Duodenal mucosa (tissue), 2 donors: Measurements from ENCODE around the gene SNX1.

ENCODE experiments used
- H3K27ac ChIP-seq: one replicate; pipeline ENCODE4 v1.7.0; 2013; ENCODE audit warnings: low read depth, low read length
- H3K27me3 ChIP-seq, 2 donors: one replicate each; pipeline ENCODE4 v1.7.0; 2013; ENCODE audit warnings: low read length in 2 of 2, control low read depth in 1 of 2; ENCODE audit not compliant: insufficient read depth in 2 of 2, control insufficient read depth in 1 of 2
- H3K36me3 ChIP-seq, 2 donors: one replicate each; pipeline ENCODE4 v1.7.0; 2013; ENCODE audit warnings: low read length in 2 of 2, control low read depth in 1 of 2; ENCODE audit not compliant: insufficient read depth in 2 of 2, control insufficient read depth in 1 of 2
- H3K4me1 ChIP-seq, 2 donors: one replicate each; pipeline ENCODE4 v1.7.0; 2013; ENCODE audit warnings: low read length in 2 of 2, control low read depth in 1 of 2; ENCODE audit not compliant: insufficient read depth in 2 of 2, control insufficient read depth in 1 of 2
- H3K4me3 ChIP-seq, 2 donors: one replicate each; pipeline ENCODE4 v1.7.0; 2013; ENCODE audit warnings: low read length in 2 of 2, low read depth in 1 of 2
- H3K9ac ChIP-seq, 2 donors: one replicate each; pipeline ENCODE4 v1.7.0; 2013; ENCODE audit warnings: low read length in 2 of 2, low read depth in 1 of 2
- H3K9me3 ChIP-seq, 2 donors: one replicate each; pipeline ENCODE4 v1.7.0; 2013; ENCODE audit warnings: low read length in 2 of 2, control low read depth in 1 of 2; ENCODE audit not compliant: control insufficient read depth in 1 of 2

SNX1 gene

DNA sequence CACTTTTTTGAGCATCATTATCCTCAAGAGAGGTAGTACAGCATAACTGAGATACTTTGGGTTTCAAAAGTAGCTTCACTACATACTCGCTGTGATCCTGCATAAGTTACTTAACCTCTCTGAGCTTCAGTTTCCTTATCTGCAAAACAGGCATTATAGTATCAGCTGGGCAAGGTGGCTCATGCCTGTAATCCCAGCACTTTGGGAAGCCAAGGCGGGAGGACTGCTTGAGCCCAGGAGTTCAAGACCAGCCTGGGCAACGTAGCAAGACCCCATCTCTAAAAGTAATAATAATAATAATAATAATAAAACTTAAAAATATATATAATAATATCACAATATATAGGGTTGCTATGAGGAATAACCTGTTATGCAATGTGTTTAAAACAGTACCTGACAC, 13.0 kb upstream of the SNX1 start:
- Histone ChIP-seq H3K9ac (no peak overlapping the region), H3K36me3 (peaks cover 2 to 38% of the 10 kb centered on the region in 2 donors)

DNA sequence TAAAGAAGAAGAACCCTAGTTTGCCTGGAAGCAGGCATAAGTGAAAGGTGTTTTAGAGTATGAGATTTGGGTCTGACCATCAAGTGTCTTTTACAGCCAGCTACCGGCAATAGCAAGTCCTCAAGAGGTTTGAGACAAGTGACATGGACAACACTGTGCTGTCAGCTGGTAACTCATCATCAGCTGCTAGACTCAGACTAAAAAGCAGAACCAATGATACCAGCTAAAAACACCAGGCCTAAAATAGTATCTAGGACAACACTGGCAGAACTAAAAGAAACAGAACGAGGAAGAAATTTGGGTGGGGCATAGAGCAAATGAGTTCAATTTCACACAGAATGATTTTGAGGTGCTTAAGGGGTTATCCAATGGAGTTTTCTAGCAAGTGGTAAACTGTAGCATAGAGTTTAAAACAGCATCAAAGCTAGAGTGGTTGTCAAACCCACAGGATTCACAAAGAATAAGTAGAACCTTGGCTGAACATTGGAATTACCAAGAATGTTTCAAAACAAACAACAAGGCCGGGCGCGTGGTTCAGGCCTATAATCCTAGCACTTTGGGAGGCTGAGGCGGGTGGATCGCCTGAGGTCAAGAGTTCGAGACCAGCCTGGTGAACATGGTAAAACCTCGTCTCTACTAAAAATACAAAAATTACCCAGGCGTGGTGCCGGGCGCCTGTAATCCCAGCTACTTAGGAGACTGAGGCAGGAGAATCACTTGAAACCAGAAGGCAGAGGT, 6.1 kb upstream of the SNX1 start:
- Histone ChIP-seq H3K4me3 (no peak overlapping the region), H3K4me1 (peaks cover 8 to 32% of the 10 kb centered on the region in 2 donors), H3K27ac (no peak overlapping the region), H3K36me3 (peaks cover 8 to 28% of the 10 kb centered on the region in 2 donors), H3K9ac (no peak overlapping the region), H3K9me3 (no peaks in the 10 kb centered on the region), H3K27me3 (no peaks in the 10 kb centered on the region)

More for the DNA sequence above, 13.0 kb upstream of the SNX1 start:
- Histone ChIP-seq H3K27me3 (no peaks in the 10 kb centered on the region), H3K4me1 (no peaks in the 10 kb centered on the region), H3K9me3 (no peaks in the 10 kb centered on the region), H3K4me3 (no peak overlapping the region), H3K27ac (no peak overlapping the region)

DNA sequence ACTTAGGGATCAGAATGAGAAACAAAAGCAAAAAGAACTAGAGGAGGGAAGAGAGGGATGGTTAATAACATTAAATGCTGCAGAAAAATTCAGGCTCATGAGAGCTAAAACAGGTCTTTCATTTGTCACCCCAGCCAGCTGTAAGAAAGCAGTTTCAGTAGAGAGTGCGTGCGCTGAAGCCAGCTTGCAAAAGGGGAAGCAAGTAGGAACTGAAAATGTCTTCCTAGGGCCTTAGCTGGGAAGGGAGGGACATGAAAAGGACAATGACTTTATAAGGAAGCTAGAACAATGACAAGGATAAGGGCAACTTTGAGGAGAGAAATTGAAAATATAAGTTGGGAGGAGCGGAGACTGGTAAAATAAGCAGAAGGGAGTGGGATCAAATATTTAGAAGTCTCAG, 5.3 kb upstream of the SNX1 start:
- Histone ChIP-seq H3K4me3 (no peak overlapping the region), H3K27ac (no peak overlapping the region), H3K4me1 (peaks cover 16 to 38% of the 10 kb centered on the region in 2 donors), H3K36me3 (peaks cover 8 to 24% of the 10 kb centered on the region in 2 donors), H3K27me3 (no peaks in the 10 kb centered on the region), H3K9ac (no peak overlapping the region), H3K9me3 (no peaks in the 10 kb centered on the region)

DNA sequence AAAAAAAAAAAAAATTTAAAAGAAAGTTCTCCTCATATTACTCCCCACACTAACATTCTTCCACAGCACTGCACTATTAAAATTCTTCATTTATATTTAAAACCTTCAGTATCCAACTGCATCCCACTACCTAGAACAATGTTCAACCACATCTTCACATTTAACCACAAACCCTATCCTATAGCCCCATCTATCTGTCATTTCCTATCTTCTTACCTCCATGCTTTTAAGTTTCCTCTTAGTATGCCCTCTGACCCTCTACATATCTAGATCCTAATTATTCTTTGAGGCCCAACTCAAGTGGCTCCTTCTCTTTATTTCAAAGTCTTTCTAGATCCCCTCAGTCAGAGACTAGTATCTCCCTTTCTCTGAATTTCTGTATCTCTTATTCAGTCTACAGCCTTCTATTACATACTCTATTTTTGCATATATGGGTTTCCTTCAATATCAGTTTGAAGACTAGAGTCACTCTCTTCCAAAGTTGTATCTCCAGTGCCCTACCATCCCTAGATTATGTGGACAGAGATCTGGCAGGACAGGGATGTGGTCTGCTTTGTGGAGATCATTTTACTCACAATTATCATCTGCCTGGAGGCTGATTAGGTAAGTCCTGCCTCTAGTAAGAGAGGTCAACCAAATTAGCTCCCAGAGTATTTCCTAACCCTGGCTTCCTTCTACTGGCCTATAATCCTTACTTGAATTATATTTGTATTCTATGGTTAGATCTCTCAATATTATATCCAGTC, 3.5 kb upstream of the SNX1 start:
- Histone ChIP-seq H3K9me3 (no peaks in the 10 kb centered on the region), H3K27me3 (no peaks in the 10 kb centered on the region), H3K4me1 (peaks cover 22 to 49% of the 10 kb centered on the region in 2 donors), H3K4me3 (peak overlapping the region; percentile 78 to 88), H3K27ac (no peak overlapping the region), H3K9ac (peak overlapping the region; percentile 78 to 80), H3K36me3 (peaks cover 8 to 24% of the 10 kb centered on the region in 2 donors)

DNA sequence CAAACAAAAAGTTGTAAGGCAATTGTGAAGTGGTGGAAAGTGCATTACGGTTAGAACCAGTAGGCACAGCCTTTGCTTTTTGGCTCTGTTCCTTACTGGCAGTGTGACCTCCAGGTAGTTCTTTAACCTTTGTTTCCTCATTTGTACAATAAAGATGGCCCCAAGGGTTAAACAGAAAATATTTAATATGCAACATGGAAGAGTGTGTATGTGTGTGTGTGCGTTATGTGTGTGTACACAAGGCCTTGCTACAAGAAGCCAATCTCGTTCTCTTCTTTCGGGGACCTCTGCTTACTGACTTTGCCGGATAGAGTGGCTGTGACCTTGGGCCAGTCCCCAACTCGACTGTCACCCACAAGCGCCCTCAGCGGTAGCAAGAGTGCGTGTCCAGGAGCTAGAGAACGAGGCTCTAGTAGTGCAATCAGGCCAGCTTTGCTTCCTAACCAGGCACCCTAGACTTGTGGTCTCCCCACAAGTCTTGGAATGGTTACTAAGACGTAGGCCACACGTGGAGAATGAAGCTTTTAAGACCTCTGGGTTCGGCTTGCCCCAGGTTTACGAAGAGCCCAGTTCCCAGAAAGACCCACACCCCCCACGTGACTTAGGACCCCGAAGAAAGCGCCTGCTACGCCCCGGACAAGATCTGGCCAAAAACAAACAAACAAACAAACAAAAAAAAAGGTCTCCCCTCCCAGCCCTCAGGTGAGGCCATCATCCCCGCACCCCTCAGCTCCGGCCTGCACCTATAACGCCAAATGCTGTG, 2.7 kb upstream of the SNX1 start:
- Histone ChIP-seq H3K27ac (peak overlapping the region; percentile 59), H3K4me3 (peak overlapping the region; percentile 78 to 88), H3K9ac (peak overlapping the region; percentile 78 to 80), H3K36me3 (peaks cover 3 to 16% of the 10 kb centered on the region in 2 donors), H3K9me3 (no peaks in the 10 kb centered on the region), H3K27me3 (no peaks in the 10 kb centered on the region), H3K4me1 (peaks cover 30 to 57% of the 10 kb centered on the region in 2 donors)

DNA sequence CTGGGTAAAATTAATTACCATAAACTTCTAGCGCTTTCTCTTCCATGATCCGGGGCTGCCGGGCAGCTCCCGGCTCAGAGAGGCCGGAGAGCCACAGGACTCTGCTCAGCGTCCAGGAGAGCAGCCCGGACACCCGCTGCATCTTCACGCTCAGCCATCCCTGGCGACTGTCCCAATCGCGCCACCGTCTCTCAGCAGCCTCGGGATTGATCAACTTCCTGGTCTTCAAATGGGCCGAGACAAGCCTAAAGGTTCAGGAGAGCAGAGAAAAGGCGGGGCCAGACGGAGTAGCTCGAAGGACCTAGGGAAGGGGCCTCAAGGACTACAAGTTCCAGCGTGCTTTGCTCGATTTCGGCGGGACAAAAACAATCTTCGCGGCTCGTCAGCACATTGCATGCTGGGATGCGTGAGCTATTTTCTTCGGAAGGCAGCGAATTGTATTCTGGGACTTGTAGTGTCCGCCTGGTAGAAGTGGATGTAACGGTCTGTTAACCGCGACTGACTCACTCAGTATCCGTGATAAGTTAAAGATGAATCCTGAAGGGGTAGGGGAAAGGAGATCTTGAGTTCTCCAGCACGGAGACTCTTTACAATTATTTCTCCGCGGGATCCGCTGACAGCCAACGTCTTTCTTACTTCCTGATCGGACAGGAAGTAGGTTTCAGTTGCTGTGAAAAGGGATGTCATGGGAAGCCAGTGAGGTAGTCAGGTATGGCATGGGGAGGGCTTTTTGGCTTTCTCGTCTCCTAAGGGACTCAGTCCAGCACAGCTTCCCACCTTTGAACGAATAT, 2.0 kb upstream of the SNX1 start, which contains the start of gene CIAO2A:
Gene CIAO2A, minus strand, starts transcription at position 212 of the 791 bp plus-strand sequence. Its CDS starts 70 bp downstream, at position 142.
- Histone ChIP-seq H3K36me3 (peaks cover 0 to 9% of the 10 kb centered on the region in 2 donors), H3K4me3 (peak within 1 kb of the TSS; percentile 78 to 88), H3K9me3 (no peaks in the 10 kb centered on the region), H3K9ac (peak within 1 kb of the TSS; percentile 78 to 80), H3K27ac (peak within 1 kb of the TSS; percentile 84), H3K4me1 (peaks cover 32 to 59% of the 10 kb centered on the region in 2 donors), H3K27me3 (no peaks in the 10 kb centered on the region)

DNA sequence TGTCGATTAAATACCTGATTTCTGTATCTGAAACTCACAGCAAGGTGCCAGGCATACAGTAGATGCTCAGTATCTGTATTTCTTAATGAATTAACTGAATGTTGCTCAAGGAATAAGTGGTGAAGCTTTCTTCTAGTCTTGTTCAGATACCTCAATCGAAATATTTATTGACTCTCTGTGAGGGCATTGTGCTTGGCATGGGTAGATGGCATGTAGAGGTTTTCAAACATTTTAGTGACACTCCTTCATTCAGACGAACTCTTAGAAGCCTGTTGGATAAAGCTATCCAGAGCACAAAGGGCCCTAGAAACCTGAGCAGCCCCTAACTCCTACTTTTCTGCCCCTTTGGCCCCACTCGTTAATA, 369 bp upstream of the SNX1 start:
- no peaks in the 10 kb centered on the region for H3K36me3 ChIP-seq
- no peaks in the 10 kb centered on the region for H3K9me3 ChIP-seq
- no peaks in the 10 kb centered on the region for H3K27me3 ChIP-seq
- H3K4me3 ChIP-seq = peak overlapping the region; percentile 95 to 96
- peaks cover 32 to 51% of the 10 kb centered on the region in 2 donors for H3K4me1 ChIP-seq
- H3K9ac ChIP-seq = peak overlapping the region in 1 of 2 donors; percentile 79
- no peak overlapping the region for H3K27ac ChIP-seq

DNA sequence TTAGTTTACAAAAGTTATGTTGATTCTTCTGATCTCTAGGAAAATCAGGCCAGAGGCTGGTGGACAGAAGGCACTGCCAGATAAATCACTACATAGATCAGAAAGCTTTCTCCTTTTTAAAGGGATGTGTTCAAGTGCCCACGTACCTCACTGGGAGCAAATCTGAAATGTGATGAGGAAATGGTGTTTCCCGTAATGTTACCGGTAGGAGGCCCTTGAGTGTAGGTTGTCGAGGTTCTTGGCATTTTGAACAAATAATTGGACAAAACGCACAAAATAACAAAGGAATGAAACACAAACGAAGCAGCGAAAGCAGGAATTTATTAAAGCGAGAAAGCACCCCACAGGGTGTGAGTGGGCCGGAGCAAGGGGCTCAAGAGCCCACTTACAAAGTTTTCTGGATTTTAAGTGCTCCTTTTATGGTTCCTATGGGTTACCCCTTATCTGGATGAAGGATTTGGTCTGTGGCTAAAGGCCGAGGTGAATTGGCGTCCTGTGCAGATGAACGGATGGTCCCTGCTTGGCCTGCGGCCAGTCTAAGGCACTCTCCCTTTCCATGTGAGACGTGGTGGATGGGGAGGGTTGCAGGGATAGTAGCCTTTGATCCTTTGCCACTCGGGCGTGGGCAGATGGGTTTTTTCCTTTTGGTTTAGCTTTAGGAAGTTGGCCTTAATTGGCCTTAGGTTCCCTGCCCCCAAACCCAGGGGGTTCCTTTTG, 1.0 kb downstream of the SNX1 start:
- Histone ChIP-seq H3K27me3 (no peaks in the 10 kb centered on the region), H3K4me1 (peaks cover 32 to 44% of the 10 kb centered on the region in 2 donors), H3K9ac (peak overlapping the region; percentile 79 to 81), H3K9me3 (no peaks in the 10 kb centered on the region), H3K36me3 (no peaks in the 10 kb centered on the region), H3K4me3 (peak overlapping the region; percentile 95 to 96), H3K27ac (no peak overlapping the region)

DNA sequence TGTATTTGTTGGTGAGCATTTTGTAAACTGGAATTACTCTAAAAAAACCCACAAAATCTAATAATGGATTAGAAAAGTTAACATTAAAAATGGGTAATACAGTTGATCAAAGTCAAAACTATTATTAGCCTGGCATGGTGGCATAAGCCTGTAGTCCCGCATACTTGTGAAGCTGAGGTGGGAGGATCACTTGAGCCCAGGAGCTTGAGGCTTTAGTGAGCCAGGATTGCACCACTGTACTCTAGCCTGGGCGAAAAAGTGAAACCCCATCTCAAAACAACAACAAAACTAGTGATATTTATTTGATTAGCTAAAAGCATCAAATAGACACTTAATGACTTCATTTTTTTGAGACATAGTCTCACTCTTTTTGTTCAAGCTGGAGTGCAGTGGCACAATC, 3.6 kb downstream of the SNX1 start:
- H3K36me3 ChIP-seq = no peaks in the 10 kb centered on the region
- H3K9me3 ChIP-seq = no peaks in the 10 kb centered on the region
- H3K4me1 ChIP-seq = peaks cover 25 to 29% of the 10 kb centered on the region in 2 donors
- H3K27me3 ChIP-seq = no peaks in the 10 kb centered on the region
- no peak overlapping the region for H3K4me3 ChIP-seq
- H3K27ac ChIP-seq = no peak overlapping the region
- H3K9ac ChIP-seq = no peak overlapping the region
